ENCODE measurements around the gene SLC6A6.

Gene SLC6A6

DNA sequence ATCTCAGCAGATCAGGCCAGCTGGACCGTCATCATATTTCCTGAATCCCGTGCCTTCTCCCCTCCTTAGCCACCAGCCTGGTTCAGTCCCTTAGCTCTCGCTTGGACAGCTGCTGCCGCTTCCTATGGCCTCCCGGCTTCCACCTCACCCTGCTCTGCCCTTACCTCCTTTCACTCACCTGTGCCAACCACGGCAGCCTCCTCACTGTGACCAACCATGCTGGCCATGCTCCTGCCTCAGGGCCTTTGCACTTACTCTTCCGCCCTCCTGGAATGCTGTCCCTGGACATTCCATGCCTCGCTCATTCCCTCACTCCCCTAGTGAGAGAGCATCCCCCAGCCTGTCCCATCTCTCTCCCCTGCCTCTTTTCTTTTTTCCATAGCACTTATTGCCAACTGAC lies 118.6 kb downstream of the SLC6A6 start:
- no peak for DNase-seq (ENCODE audit: low read depth in 2 of 2)

DNA sequence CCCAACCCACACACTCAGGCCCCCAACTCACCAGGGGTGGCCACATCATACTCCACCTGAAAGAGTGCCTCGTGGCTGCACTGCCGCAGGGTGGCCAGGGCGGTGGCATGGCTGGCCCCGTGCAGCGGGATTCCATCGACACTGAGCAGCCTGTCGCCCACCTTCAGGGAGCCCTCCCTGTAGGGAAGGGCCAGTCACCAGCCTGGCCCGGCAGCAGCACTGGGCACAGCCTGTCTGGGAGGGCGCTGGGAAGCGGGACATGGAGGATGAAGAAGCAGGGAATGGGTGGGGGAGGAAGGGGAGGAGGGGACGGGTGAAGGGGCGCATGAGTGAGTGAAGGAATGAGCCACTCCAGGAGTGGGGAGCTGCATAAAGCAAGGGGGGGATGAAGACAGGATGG lies 119.2 kb downstream of the SLC6A6 start:
- DNase-seq (ENCODE audit: low read depth in 2 of 2): no peak

DNA sequence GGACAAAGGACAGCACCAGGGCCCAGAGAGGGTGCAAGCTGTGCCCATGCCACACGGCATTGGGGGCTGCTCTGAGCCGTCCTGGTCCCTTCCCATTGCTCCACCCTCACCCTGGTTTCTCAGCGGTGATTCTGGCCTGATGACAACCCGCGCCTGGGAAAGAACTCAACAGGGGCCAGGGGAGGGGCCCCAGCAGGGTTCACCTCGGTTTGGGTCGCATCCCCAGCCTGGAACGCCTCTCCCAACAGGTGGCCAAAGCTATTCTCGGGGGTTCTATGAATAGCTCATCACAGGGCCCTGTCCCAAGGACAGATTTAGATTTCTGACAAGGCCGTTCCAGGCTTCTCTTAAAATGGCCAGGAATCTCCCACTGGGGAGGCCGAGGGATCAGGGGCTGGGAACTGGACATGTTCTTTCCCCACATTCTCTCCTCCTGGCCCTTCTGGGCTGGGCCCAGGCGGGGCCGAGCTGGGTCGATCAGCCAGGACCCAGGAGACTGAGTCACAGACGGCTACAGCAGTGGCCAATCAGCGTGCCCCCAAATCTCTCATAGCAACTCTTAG lies 119.8 kb downstream of the SLC6A6 start:
- DNase-seq (ENCODE audit: low read depth in 2 of 2): no peak

DNA sequence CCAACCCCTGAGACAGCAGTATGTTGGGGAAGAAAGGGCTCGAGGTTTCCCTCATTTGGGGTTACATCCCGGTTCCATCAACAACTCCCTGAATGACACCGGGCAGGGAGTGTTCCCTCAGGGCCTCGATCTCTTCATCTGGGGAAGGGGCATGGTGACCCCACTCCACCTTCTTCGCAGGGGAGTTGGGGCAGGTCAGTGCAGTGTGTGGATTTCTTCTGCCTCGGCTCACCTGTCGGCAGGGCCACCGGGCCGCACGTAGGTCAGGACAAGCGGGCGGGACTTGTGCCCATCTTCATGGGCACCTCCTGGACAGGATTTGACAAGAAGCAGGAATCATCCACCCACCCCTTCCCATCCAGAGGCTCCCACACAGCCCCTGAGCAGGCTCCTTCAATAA lies 120.4 kb downstream of the SLC6A6 start:
- DNase-seq (ENCODE audit: low read depth in 2 of 2): no peak

DNA sequence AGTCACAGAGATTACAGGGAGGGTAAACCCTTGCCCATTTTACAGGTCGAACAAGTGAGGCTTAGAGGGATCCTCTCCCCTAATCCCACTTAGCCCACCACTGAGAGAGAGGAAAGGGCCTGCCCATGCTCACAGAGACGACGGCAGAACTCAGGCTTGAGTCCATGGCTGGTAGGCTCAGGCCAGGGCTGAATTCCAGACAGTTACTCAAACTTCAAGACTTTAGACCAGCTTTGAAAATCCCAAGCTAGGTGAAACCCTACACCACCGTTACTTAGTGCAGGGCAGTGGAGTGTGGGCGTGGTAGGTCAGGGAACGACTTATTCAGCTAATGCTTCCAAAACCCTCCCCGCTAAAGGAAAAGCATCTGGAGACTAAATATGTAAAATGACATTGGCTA lies 121.4 kb downstream of the SLC6A6 start:
- DNase-seq (ENCODE audit: low read depth in 2 of 2): no peak

DNA sequence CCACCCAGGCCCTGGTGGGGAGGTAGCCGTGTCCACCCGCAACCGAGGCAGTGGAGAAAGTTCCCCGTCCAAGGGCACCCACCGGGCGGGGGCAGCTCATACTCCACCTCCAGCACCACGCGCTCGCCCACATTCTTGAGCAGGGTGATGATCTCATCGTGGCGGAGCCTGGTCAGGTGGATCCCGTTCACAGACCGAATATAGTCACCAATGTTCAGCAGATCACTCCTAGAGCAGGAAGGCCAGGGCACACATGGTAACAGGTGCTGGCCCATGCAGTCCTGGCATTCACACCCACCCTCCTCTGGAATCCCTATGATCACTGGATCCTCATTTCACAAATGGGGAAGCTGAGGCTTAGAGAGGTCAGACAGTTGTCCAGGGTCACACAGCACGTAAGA lies 121.9 kb downstream of the SLC6A6 start:
- DNase-seq (ENCODE audit: low read depth in 2 of 2): no peak

DNA sequence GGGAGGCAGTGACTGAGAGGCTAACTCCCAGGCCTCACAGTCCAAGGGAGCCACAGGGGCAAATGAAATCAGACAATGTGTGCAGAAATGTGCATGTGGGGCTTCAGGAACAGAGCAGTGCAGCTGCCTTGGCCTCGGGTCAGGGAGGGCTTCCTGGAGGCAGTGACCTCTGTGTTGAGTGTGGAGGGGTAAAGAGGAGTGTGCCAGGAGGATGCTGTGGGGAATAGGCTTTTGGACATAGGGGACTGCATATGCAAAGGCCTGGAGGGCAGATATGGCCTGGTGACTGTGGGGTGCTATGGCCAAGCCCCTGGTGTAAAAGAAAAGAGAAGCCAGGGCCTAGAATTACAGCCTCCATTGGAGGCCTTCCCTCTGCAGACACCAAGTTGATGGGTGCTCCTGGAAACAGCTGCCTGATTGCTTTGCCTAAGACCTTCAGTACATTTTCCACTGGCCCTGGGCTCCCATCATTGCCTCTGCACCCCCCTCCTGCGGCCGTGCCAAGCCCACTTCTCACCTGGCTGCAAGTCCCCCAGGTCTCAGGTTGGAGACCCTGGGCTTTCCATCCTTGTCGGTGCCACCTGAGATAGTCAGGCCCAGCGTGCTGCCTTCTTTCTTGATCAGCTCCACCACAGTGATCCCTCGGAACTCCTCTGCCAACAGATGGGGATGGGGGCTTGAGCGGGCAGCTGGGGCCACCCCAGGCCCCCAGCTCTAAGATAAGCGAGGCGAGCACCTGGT lies 122.7 kb downstream of the SLC6A6 start:
- DNase-seq (ENCODE audit: low read depth in 2 of 2): no peak

- DNase-seq (ENCODE audit: low read depth in 2 of 2): no peak
These were observed 123.6 kb downstream of the SLC6A6 start for GRCh38 chr3:14525685-14526631.

DNA sequence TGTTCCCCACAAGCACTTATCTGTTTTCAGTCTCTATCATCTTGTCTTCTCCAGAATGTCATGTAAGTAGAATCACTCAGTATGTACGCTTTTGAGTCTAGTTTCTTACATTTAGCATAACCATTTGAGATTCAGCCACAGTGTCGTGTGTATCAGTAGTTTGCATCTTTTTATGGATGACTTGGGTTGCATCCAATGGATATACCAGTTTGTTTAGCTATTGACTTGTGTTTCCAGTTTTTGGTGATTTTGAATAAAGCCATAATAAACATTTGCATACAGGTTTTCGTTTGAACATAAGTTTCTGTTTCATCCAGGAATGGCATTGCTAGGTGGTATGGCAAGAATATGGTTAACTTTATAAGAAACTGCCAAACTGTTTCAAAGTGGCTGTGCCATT lies 125.7 kb downstream of the SLC6A6 start:
- no peak for DNase-seq (ENCODE audit: low read depth in 2 of 2)

DNA sequence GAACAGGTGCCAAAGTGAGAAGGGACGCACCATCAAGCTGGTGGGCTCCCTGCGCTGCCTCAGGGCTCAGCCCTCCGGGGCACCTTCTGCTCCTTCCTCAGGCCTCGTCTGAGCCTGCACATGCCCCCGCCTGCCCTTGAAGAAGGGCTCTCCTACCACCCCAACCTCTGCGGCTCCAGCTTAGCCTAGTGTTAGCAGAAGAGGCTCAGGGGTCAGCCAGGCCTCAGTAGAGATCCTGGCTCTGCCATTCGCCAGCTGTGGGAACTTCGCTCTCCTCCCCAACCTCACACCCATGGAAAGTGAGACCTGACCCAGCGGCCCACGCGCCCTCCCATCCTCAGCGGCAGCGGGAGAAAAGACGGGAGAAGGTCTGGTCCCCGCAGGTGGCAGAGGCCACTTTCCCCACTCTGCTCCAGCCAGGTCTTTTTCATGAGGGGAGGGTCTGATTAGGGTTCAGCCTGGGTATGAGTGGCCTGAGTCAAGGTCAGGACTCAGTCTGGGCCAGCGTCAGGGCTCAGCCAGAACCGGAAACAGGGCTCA lies 129.5 kb downstream of the SLC6A6 start:
- DNase-seq (ENCODE audit: low read depth in 2 of 2): no peak

DNA sequence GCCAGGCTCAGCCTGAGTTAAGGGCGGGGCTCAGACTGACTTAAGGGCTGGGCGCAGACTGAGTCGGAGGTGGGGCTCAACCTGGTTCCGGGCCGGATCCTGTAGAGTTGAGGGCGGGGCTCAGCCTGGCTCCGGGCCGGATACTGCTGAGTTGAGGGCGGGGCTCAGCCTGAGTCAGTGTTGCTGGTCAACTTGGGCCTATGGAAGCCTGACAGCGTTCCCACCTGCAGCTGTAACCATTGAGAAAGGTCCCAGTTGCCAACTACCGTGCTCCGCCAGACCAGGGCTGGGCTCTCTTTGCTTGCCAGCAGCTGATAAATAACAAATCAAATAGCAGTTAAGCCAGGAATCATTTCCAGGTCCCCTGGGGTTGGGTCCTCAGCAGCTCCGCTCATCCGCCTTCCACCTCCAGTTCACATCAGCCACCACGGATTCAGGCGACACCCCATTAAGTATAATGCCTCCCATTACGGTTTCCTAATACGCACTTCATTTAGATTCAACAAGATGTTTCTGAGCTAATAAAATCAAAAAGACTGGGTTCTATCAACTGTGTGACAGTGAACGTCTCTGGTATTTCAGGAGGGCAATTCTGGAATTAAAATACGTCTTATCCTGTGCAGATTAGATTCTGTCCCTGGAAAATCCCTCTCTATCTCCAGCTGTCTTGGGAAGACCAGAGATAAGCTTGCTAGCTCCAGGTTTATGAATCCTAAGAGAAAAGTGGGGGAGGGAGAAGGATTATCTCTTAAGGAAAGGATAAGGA lies 130.5 kb downstream of the SLC6A6 start:
- no peak for DNase-seq (ENCODE audit: low read depth in 2 of 2)

DNA sequence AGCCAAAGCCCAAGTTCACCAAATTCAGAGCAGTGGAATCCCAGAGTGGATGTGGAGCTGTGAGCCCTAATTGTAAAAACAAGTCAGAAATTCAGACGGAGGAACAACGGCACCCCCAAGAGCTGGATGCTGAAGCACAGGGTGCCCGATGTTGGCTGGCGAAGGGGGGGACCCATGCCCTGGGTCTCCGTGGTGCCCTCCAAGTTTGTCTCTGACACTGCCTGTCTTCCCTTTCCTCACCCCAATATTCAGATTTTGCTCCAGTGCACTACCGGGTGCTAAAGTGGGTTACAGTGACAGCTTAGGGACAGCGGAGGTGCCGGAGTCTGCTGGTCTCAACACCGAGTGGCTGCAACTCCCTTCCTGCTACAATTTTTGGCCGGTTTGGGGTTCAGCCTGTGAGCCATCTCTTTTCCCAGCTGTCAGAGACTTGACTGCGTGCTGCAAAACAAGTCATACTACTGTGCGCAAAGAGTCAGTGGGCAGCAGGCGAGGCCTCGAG lies 131.1 kb downstream of the SLC6A6 start:
- no peak for DNase-seq (ENCODE audit: low read depth in 2 of 2)

DNA sequence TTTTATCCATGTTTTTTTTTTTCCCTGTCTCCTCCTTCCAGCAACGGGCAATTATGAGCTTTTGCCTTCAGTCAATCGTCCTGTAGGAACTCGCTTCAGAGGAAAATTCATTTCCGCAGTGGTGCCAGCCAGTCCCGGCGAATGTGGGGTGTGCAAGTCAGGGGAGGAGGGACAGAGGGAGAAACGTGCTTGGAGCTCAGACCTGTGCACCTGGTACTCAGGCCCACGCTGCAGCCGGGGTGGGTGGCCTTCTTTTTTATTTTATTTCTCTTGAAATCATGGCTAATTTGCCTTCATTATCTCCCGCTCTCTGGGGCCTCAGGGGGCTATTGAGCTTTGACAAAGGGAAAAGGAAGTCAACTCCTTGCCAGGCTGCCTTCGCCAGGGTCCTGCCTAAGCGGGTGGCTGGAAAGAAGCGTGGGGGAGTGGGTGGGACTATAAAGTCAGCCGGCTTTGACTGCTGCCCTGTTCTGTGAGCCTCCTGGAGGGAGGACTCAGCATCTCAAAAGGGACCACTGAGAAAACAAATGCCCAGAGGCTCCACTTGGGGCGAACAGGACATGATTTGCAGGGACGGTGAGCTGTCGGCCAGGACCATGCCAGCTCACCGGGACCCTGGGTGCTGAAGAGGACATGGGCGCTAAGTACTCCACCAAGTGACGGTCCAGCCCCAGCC lies 132.2 kb downstream of the SLC6A6 start:
- no peak for DNase-seq (ENCODE audit: low read depth in 2 of 2)

GRCh38 chr3:14535616-14536015 lies 133.2 kb downstream of the SLC6A6 start:
- no peak for DNase-seq (ENCODE audit: low read depth in 2 of 2)

GRCh38 chr3:14536055-14536815 lies 133.8 kb downstream of the SLC6A6 start:
- no peak for DNase-seq (ENCODE audit: low read depth in 2 of 2)

DNA sequence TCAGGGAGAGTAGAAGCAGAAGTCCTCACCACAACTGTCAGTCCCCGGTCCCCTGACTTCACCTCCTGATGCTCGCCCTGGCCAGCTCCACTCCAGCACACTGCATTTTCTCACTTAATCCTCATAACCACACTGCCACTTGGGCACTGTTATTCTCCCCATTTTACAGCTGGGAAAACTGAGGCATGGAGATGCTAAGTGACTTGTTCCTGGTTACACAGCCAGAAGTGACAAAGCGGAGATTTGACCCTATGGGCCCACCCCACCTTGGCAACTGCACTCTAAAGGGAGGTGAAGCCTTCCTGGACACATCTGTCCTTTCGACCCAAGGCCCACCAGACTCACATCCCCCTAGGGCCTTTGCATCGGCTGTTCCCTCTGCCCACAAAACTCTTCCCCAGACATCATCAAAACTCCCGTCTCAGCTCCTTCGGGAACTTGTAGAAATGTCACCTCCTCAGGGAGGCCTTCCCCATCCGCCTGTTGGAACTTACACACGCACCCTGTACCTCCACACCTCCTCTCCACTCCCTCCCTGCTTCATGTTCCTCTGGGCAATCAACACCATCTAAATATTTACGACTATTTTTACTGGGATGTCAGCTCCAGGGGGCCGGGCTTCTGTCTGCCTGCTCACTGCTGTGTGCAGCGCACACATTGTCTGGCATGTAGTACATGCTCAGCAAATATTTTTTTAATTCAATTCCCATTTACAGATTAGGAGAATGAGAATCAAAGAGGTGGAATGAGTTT lies 134.6 kb downstream of the SLC6A6 start:
- DNase-seq (ENCODE audit: low read depth in 2 of 2): no peak

DNA sequence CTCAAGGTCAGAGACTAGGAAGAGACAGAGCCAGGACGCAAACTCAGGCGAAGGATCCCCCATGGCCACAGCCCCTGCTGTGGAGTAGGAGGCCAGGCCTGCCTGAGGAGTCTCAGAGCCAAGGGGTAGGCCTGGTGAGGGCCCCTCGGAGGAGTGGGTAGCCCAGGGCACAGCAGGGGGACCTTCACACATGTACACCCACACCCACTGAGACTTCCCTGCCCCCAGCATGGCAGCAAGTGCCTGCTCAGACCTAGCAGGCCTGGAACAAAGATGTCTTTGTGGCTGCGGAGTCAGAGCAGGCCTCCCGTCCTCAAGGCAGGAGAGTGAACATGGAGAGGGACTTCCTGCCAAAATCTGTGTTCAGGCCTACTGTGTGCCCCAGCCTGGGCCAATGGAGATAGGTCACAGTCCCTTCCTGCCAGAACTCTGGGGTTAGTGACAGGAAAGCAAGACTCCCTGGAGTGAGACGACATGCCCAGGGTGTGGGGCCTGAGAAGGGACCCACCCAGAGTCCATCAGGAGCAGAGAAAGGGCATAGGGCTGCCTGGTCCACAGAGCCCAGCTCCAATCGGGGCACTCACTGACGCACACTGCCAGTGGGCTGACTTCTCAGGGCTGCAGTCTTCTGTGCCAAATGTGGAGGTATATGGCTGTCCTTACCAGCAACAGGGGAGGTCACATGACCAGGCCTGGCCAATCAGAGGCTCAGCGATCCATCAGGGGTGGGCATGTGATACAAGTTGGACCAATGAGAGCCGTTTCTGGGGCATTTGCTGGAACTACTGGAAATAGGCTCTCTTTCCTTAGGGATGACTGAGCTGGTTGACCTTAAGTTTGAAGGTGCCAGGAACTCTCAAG lies 135.4 kb downstream of the SLC6A6 start:
- DNase-seq (ENCODE audit: low read depth in 2 of 2): no peak

DNA sequence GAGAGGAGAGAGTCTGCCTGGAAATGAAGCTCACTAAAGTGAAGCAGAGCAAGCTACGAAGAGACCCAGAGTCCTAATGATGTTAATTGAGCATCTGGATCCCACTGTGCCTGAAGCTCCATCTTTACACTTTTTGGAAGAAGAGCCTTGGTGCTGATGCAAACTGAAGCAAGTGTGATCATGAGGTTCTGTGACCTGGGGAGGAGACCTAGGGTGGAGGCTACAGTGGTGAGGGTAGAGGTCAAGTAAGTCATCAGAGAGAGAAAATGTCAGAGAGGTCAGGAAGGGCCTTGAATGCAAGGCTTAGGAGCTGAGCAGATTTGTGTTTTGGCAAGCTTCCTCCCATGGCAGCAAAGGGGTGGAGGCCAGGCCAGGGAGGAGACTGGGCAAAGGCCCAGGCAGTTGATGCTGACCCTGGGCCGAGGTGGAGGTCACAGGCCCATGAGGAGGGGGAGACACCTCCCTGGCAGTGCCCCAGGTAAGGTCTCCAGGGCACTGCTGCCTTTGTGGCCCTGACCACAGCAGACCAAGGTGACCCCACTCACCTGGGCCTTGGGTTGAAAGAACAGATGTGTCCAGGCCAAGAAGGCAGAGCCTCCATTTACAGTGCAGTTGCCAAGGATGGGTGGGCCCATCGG lies 136.2 kb downstream of the SLC6A6 start:
- no peak for DNase-seq (ENCODE audit: low read depth in 2 of 2)

Data from activated CD8-positive, alpha-beta memory T cell treated with anti-CD3 and anti-CD28 coated beads for 4 hours (primary cell).